ENCODE measurements around the gene SCEL.

SCEL gene

DNA sequence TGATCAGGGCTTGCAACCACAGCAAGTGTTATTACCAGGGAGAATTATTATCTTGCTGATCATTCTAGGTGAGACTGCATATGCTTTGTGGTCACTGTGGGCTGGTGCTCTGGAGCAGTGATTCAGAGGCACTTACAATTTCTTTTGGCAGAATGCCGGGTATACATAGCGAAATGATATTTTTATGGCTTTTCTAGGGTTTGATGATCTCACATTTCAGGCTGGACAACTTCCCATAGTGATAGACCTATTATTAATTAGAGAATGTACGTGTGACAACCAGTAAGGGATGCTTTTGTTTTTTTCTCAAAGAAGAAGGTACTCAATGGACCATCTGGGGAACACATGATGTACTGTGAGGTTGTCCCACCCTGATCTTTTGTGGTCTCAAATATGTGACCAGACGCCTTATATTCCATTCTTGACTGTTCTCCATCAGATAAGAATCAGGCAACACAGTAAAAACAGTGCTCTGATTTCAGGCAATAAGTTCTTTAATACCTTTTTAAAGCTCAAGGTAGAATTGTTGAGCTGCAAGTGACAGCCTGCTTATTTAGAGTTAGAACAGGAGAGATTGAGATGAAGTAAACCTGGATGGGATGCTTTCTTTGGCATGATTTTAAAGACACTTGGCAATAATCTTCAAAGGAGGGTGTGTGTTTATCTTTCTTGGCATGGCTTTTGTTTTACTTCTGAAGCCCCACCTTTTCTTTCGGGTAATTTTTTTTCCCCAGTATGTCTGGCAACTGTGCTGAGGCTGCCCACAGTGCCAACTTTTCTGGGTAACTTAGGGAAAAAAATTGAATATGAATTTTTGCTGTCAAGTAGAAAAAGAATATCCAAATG, 27.4 kb upstream of the SCEL start (continued):
- TF ChIP-seq, protein P1, sequence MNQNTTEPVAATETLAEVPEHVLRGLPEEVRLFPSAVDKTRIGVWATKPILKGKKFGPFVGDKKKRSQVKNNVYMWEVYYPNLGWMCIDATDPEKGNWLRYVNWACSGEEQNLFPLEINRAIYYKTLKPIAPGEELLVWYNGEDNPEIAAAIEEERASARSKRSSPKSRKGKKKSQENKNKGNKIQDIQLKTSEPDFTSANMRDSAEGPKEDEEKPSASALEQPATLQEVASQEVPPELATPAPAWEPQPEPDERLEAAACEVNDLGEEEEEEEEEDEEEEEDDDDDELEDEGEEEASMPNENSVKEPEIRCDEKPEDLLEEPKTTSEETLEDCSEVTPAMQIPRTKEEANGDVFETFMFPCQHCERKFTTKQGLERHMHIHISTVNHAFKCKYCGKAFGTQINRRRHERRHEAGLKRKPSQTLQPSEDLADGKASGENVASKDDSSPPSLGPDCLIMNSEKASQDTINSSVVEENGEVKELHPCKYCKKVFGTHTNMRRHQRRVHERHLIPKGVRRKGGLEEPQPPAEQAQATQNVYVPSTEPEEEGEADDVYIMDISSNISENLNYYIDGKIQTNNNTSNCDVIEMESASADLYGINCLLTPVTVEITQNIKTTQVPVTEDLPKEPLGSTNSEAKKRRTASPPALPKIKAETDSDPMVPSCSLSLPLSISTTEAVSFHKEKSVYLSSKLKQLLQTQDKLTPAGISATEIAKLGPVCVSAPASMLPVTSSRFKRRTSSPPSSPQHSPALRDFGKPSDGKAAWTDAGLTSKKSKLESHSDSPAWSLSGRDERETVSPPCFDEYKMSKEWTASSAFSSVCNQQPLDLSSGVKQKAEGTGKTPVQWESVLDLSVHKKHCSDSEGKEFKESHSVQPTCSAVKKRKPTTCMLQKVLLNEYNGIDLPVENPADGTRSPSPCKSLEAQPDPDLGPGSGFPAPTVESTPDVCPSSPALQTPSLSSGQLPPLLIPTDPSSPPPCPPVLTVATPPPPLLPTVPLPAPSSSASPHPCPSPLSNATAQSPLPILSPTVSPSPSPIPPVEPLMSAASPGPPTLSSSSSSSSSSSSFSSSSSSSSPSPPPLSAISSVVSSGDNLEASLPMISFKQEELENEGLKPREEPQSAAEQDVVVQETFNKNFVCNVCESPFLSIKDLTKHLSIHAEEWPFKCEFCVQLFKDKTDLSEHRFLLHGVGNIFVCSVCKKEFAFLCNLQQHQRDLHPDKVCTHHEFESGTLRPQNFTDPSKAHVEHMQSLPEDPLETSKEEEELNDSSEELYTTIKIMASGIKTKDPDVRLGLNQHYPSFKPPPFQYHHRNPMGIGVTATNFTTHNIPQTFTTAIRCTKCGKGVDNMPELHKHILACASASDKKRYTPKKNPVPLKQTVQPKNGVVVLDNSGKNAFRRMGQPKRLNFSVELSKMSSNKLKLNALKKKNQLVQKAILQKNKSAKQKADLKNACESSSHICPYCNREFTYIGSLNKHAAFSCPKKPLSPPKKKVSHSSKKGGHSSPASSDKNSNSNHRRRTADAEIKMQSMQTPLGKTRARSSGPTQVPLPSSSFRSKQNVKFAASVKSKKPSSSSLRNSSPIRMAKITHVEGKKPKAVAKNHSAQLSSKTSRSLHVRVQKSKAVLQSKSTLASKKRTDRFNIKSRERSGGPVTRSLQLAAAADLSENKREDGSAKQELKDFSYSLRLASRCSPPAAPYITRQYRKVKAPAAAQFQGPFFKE (tag by site-specific recombination; IDR thresholded peaks at IDR 0.05; ENCODE audit: borderline replicate concordance) = no peak
- no peak for TF ChIP-seq ZFP69B (tag by site-specific recombination; IDR thresholded peaks at IDR 0.05)
- peak; percentile 72 for TF ChIP-seq KLF8 (tag by site-specific recombination; IDR thresholded peaks at IDR 0.05)
- TF ChIP-seq ZNF10 (tag by site-specific recombination; IDR thresholded peaks at IDR 0.05) = 0 out of 2 replicates have a peak, but pooled peaks have one; percentile 30
- 0 out of 2 replicates have a peak, but pooled peaks have one; percentile 7 for TF ChIP-seq ZFHX2 (tag by site-specific recombination; conservative IDR thresholded peaks at IDR 0.05)
- TF ChIP-seq ZNF704 (tag by site-specific recombination; IDR thresholded peaks at IDR 0.05) = no peak
- TF ChIP-seq ZBTB6 (tag by site-specific recombination; IDR thresholded peaks at IDR 0.05) = no peak
- peak; percentile 45; the same call in 1 of the 2 replicates for TF ChIP-seq ZSCAN23 (tag by site-specific recombination; IDR thresholded peaks at IDR 0.05)
- no peak for TF ChIP-seq ZNF501 (tag by site-specific recombination; IDR thresholded peaks at IDR 0.05)
- TF ChIP-seq ZNF398 (tag by site-specific recombination; IDR thresholded peaks at IDR 0.05) = no peak
- no peak for TF ChIP-seq IKZF3 (tag by site-specific recombination; IDR thresholded peaks at IDR 0.05)
- no peak for TF ChIP-seq ZNF670 (tag by site-specific recombination; IDR thresholded peaks at IDR 0.05; ENCODE audit: low read depth)
- no peak for TF ChIP-seq ZBTB11 (tag by site-specific recombination; conservative IDR thresholded peaks at IDR 0.05; ENCODE audit: low read depth)
- TF ChIP-seq ZNF140 (tag by site-specific recombination; IDR thresholded peaks at IDR 0.05) = no peak
- no peak for TF ChIP-seq ZNF548 (tag by site-specific recombination; IDR thresholded peaks at IDR 0.05)
- no peak for TF ChIP-seq BCL11B (tag by site-specific recombination; IDR thresholded peaks at IDR 0.05; ENCODE audit: low read depth)
- TF ChIP-seq, protein P2, sequence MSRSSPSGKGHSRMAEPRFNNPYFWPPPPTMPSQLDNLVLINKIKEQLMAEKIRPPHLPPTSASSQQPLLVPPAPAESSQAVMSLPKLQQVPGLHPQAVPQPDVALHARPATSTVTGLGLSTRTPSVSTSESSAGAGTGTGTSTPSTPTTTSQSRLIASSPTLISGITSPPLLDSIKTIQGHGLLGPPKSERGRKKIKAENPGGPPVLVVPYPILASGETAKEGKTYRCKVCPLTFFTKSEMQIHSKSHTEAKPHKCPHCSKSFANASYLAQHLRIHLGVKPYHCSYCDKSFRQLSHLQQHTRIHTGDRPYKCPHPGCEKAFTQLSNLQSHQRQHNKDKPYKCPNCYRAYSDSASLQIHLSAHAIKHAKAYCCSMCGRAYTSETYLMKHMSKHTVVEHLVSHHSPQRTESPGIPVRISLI (tag by site-specific recombination; IDR thresholded peaks at IDR 0.05) = 0 out of 2 replicates have a peak, but pooled peaks have one; percentile 79
- TF ChIP-seq INSM2 (tag by site-specific recombination; IDR thresholded peaks at IDR 0.05) = peak; percentile 53
- TF ChIP-seq ZNF660 (tag by site-specific recombination; IDR thresholded peaks at IDR 0.05) = peak; percentile 16; the same call in 1 of the 2 replicates
- peak; percentile 70 for TF ChIP-seq KLF1 (tag by site-specific recombination; IDR thresholded peaks at IDR 0.05)
